GM18870 (cell line): ENCODE data around the gene TAC4.

ENCODE experiments used
- ATAC-seq: cut with Tn5 transposase; IDR thresholded peaks from one replicate; pipeline ENCODE4 v1.9.1; 2021; ENCODE audit warnings: moderate library complexity; ENCODE audit not compliant: unreplicated experiment

Gene TAC4

GRCh38 chr17:49815761-49816281 is 32.0 kb downstream of the TAC4 start:
- no peak for ATAC-seq

GRCh38 chr17:49814781-49815529 is 32.9 kb downstream of the TAC4 start:
- no peak for ATAC-seq

DNA sequence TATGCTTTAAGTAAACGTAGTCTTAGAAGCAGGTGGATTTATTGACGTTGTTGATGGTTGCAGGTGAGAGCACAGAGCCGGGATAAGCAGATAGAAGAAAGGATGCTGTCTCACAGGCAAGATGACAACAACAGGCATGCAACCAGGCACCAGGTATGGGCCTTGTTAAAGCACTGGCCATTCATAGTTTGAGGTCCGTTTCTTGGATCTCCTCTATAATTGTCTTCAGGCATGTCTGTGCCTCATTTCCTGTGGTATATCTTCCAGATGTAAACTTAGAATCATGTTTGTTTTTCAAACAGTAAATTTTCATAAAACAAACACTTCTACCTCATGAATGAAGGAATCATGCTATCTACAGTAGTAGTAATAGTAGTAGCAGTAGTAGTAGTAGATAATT is 38.8 kb downstream of the TAC4 start:
- no peak for ATAC-seq

DNA sequence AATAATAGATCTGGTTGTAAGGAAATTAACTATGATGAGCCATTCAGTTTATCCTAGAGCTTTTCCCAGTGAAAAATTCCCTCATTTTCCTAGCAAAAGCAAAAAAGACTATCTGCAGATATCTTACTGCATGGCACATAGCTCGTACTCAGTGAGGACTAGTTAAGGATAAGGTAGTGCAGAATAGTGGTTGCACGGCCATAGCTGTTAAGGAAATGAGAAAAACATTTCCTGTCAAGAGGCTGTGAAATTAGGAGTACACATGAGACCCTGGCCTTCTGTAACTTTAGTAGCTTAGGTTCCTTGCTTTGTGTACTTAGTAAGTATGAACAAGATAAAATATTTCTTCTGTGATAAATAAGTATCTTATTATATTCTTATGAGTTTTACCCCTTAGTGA is 49.1 kb downstream of the TAC4 start:
- ATAC-seq, result no peak

GRCh38 chr17:49798182-49798581 is 49.7 kb downstream of the TAC4 start:
- ATAC-seq, result no peak

GRCh38 chr17:49795372-49795771 is 52.5 kb downstream of the TAC4 start:
- ATAC-seq, result no peak

- ATAC-seq, result no peak
These were observed 54.6 kb downstream of the TAC4 start for GRCh38 chr17:49793309-49793708.

GRCh38 chr17:49789243-49789578 is 58.7 kb downstream of the TAC4 start:
- ATAC-seq, result no peak

DNA sequence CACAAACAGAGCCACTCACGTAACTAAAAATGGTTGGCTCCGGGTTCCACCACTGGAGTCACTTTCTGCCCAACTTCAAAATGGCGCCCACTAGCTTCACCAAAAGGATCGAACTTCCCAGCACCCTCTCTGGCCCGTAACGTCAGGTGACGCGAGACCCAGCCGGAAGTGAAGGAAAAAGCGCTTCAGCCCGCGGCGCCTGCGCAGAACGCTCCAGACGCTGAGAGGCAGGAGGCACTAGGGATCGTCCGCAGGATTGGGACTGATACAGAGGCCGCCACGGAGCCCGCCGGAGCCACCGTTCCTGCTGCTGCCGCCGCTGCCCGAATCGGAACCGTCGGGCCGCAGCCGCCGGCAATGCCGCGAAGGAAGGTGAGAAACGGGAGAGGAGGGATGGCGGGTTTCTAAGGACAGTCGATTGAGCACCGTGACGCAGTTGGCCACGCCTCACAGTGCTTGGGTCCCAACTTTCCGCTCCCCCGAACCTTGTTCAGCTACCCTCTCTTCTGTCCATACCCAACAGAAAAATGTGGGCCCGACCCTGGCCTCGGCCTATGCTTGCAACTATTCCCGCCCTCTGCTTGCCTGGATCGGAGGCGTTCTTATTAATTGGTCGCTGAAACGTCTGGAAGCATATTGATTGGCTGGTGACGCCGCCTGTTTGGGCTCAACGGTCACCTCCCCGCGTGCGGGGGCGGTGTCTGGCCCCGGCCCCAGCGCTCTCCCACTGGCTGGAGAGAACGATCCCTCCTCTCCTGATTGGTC is 59.2 kb downstream of the TAC4 start, which contains the start of gene KAT7:
KAT7 (plus strand) TSS at position 204 of the 765 bp plus-strand sequence; CDS start at position 358, 154 bp downstream.
- peak; percentile 87 for ATAC-seq
